Glutamatergic neuron (in vitro differentiated cells): Measurements from ENCODE around the gene FIZ1. TPM values are rescaled to one million over a fixed set of nuclear protein-coding genes. Genes with fewer than 3 reads are reported as not detected.

Experiments used
- DNase-seq: peaks from one replicate; pipeline ENCODE4 v3.0.0; 2022
- H3K27ac Mint-ChIP-seq: one replicate; pipeline ENCODE4 v1.8.0; 2020; ENCODE audit warnings: mild to moderate bottlenecking, mixed read lengths, inconsistent platforms; ENCODE audit not compliant: unreplicated experiment
- H3K27me3 Mint-ChIP-seq: one replicate; pipeline ENCODE4 v1.8.0; 2020; ENCODE audit warnings: mild to moderate bottlenecking, moderate library complexity, mixed read lengths, inconsistent platforms; ENCODE audit not compliant: unreplicated experiment
- H3K36me3 Mint-ChIP-seq: one replicate; pipeline ENCODE4 v1.8.0; 2020; ENCODE audit warnings: mild to moderate bottlenecking, mixed read lengths, inconsistent platforms; ENCODE audit not compliant: unreplicated experiment
- H3K4me1 Mint-ChIP-seq: one replicate; pipeline ENCODE4 v1.8.0; 2020; ENCODE audit warnings: mild to moderate bottlenecking, low read depth, mixed read lengths, inconsistent platforms; ENCODE audit not compliant: unreplicated experiment
- H3K4me3 Mint-ChIP-seq: one replicate; pipeline ENCODE4 v1.8.0; 2020; ENCODE audit warnings: mild to moderate bottlenecking, mixed read lengths, inconsistent platforms; ENCODE audit not compliant: unreplicated experiment
- H3K9me3 Mint-ChIP-seq: one replicate; pipeline ENCODE4 v1.8.0; 2020; ENCODE audit warnings: mild to moderate bottlenecking, moderate library complexity, mixed read lengths, inconsistent platforms; ENCODE audit not compliant: unreplicated experiment
- CTCF ChIP-seq: fragments of 200-600 bp; sonication (generic); IDR thresholded peaks from one replicate; pipeline ENCODE4 v1.5.0; 2021; ENCODE audit not compliant: partially characterized antibody, unreplicated experiment
- total RNA-seq: library from RNA; stranded (reverse); fragmentation: NEBNext Ultra II Directional; extraction: Animal tissue kit (Norgen Biotek cat#: 25700); gene quantifications from one replicate; pipeline ENCODE4 v1.2.1, GENCODE V29; 2021; ENCODE audit not compliant: unreplicated experiment

Gene FIZ1
- total RNA-seq, 1 donor from 2014 or later: 26.0 TPM

DNA sequence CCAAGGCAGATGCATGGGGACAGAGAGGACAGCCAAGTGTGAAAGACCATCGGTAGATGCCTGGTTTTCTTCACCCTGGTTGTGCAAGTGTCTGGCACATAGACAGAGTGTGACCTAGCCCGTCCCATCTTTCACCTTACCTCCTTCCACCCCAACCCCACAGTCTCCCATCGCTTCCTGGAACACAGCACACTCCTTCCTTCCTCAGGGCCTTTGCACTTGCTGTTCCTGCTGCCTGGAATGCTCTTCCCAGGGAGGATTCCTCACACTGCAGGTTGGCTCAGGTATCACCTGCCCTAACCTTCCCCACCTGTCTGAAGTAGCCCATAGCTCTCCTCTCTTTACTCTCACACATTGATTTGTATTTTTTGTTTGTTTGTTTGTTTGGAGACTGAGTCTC is 3.0 kb downstream of the FIZ1 start:
- Mint-ChIP-seq H3K9me3 (peaks cover 24% of the 10 kb centered on the region), H3K27ac (peak overlapping the region; percentile 28), H3K4me1 (peaks cover 8% of the 10 kb centered on the region), H3K27me3 (peaks cover 15% of the 10 kb centered on the region), H3K36me3 (peaks cover 27% of the 10 kb centered on the region), H3K4me3 (no peak overlapping the region)
- DNase-seq: no peak
- no peak for TF ChIP-seq CTCF

DNA sequence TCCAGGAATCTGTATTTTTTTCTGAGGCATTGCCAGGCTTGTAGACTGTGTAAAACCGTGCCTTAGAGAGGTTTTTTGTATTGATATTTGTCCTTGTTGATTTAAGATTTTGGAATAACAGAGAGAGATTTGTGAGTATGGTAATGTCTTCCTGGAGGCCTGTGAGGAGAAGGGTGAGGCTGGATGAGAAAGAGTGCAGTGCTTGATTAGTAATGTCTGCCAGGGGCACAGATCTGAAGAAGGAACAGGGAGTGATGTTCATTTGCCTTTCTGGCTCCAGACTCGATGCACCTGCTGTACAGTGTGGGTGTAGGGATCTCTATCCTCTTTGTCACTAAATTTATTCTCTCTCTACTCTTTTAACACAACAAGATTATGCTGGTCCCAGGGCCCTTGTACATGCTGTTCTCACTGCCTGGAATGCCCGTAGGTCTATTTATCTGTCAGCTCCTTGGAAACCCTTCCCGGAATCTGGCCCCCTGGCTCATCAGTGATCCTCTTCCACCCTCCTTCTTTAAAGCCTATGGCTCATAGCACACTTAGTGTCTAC is 4.2 kb downstream of the FIZ1 start:
- Mint-ChIP-seq H3K27me3 (peaks cover 18% of the 10 kb centered on the region), H3K4me3 (no peak overlapping the region), H3K9me3 (peaks cover 19% of the 10 kb centered on the region), H3K36me3 (peaks cover 27% of the 10 kb centered on the region), H3K4me1 (peaks cover 5% of the 10 kb centered on the region), H3K27ac (no peak overlapping the region)
- TF ChIP-seq CTCF: no peak
- no peak for DNase-seq

GRCh38 chr19:55593096-55593772 is 6.1 kb downstream of the FIZ1 start:
- Mint-ChIP-seq H3K9me3 (peaks cover 12% of the 10 kb centered on the region), H3K27ac (no peak overlapping the region), H3K4me1 (no peaks in the 10 kb centered on the region), H3K36me3 (peaks cover 22% of the 10 kb centered on the region), H3K4me3 (no peak overlapping the region), H3K27me3 (peaks cover 14% of the 10 kb centered on the region)
- no peak for DNase-seq
- no peak for TF ChIP-seq CTCF

- Mint-ChIP-seq H3K4me3 (no peak overlapping the region), H3K36me3 (peaks cover 22% of the 10 kb centered on the region), H3K4me1 (no peaks in the 10 kb centered on the region), H3K9me3 (peaks cover 12% of the 10 kb centered on the region), H3K27ac (no peak overlapping the region), H3K27me3 (peaks cover 14% of the 10 kb centered on the region)
- DNase-seq: no peak
- TF ChIP-seq CTCF: no peak
Observed at GRCh38 chr19:55592391-55593090, 6.8 kb downstream of the FIZ1 start.

DNA sequence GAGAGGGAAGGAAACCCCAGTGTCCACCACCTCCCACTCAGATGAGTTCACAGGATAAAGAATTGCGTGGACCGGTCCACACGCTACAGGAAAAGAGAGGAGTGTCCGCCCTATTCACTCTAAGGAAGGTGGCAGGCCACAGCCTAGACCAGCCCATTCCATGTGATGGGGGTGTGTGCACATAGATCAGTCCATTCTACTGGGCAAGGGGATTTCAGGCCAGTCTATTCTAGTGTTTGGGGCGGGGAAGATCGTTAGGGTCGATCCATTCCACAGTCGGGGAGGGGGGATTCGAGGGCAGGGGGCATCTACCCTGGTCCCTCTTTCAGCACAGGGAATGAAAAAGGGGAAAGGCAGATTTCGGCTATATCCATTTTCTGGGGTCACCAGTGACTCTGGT is 7.8 kb downstream of the FIZ1 start:
- Mint-ChIP-seq H3K27me3 (peaks cover 14% of the 10 kb centered on the region), H3K4me1 (peaks cover 4% of the 10 kb centered on the region), H3K4me3 (peak overlapping the region; percentile 3), H3K27ac (no peak overlapping the region), H3K9me3 (peaks cover 12% of the 10 kb centered on the region), H3K36me3 (peaks cover 15% of the 10 kb centered on the region)
- DNase-seq: no peak
- no peak for TF ChIP-seq CTCF
